ENCODE measurements around the gene PAFAH1B2.
"Not testable (repeated sequence)": the region's sequence is repeated elsewhere in the genome, so short reads cannot be mapped to it uniquely, and the experiment has no call there.

Gene PAFAH1B2

GRCh38 chr11:117127171-117127901, 16.8 kb upstream of the PAFAH1B2 start:
- no peak for DNase-seq

- no peak for DNase-seq
Observed at GRCh38 chr11:117128289-117128688, 15.8 kb upstream of the PAFAH1B2 start.

- DNase-seq, result not testable (repeated sequence)
Observed at GRCh38 chr11:117130396-117130795, 13.7 kb upstream of the PAFAH1B2 start.

- DNase-seq, result no peak
Observed at GRCh38 chr11:117130879-117131278, 13.2 kb upstream of the PAFAH1B2 start.

DNA sequence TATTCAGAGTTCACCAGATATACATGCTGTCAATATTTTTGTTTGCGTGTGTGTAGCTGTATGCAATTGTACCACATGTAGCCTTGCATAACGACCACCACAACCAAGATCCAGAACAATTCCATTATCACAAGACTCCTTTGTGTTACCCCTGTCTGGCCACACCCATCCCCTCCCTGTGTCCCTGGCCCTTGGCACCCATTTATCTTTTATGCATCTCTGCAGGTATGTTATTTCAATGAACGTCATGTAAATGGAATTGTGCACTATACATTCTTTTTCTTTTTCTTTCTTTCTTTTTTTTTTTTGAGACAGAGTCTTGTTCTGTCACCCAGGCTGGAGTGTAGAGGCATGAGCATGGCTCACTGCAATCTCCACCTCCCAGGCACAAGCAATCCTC, 9.7 kb upstream of the PAFAH1B2 start:
- DNase-seq, result no peak

GRCh38 chr11:117134979-117135378, 9.1 kb upstream of the PAFAH1B2 start:
- not testable (repeated sequence) for DNase-seq

- not testable (repeated sequence) for DNase-seq
Observed at GRCh38 chr11:117137223-117138086, 6.6 kb upstream of the PAFAH1B2 start.

GRCh38 chr11:117143390-117143789, 697 bp upstream of the PAFAH1B2 start:
- peak; percentile 36 for DNase-seq

GRCh38 chr11:117144477-117145392, 648 bp downstream of the PAFAH1B2 start:
- peak; percentile 77 for DNase-seq

DNA sequence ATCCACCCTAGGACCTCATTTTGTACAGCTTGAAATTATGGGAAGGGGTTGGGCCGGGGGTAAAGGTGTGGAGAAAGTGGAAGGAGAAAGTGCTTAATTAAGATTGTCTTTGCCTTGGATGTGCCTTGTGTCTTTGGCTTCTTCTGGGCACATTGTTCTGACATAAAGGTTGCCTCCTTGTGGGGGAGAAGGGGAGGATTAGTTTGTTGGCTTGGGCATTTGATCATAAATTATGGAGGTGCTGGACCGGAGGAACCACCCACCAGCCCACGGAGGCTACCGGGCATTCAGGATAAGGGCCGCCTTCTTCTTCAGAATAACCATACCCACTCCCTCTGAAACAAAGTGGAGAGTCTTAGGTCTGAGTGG, 1.3 kb downstream of the PAFAH1B2 start:
- DNase-seq, result peak; percentile 21

DNA sequence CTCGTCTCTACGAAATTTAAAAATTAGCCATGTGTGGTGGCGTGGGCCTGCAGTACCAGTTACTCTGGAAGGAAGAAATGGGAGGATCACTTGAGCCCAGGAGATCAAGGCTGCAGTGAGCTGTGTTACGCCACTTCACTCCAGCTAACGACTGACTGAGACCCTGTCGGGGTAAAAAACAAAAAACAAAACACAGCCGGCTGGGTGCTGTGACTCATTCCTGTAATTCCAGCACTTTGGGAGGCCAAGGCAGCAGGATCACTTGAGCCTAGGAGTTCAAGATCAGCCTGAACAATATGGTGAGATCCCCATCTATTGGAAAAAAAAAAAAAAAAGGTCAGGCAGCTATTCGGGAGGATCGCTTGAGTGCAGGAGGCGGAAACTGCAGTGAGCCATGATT, 2.4 kb downstream of the PAFAH1B2 start:
- DNase-seq, result no peak

GRCh38 chr11:117152066-117152465, 8.0 kb downstream of the PAFAH1B2 start:
- no peak for DNase-seq

- DNase-seq, result no peak
Observed at GRCh38 chr11:117154468-117154867, 10.4 kb downstream of the PAFAH1B2 start.

DNA sequence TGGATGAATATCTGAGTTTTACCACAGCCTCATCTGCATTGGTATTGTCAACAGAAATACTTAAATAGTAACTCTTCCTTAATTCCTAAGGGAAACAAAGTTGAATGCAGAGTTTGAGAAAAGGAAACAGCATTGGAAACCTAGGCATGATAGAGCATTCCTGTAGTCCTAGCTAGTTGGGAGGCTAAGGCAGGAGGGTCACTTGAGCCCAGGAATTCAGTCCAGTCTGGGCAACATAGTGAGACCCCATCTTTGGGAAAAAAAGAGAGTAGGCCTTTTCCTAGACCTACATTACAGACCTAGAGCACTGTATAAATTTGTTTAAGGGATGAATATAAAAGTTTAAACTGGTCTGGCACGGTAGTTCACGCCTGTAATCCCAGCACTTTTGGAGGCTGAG, 13.4 kb downstream of the PAFAH1B2 start:
- DNase-seq, result no peak

GRCh38 chr11:117159892-117160291, 15.8 kb downstream of the PAFAH1B2 start:
- no peak for DNase-seq

GRCh38 chr11:117160826-117161225, 16.7 kb downstream of the PAFAH1B2 start:
- DNase-seq, result no peak

DNA sequence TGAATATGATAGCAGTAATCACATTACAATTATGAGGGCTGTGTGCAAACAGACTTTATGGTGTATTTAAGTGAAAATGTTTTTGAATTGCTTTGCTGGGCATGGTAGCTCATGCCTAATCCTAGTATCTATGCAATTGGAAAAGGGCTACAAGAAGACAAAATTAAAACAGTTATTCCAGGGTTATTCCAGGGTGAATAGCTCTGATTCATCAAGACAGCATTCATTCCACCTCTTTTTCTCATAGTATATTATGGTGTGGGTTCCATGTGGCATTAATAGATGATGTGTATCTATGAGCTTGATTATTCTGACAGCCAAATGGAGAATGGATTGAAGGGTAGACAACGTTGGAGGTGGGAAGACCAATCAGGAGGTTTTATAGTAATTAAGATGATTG, 22.4 kb downstream of the PAFAH1B2 start:
- DNase-seq, result no peak

GRCh38 chr11:117169736-117170135, 25.6 kb downstream of the PAFAH1B2 start:
- no peak for DNase-seq

DNA sequence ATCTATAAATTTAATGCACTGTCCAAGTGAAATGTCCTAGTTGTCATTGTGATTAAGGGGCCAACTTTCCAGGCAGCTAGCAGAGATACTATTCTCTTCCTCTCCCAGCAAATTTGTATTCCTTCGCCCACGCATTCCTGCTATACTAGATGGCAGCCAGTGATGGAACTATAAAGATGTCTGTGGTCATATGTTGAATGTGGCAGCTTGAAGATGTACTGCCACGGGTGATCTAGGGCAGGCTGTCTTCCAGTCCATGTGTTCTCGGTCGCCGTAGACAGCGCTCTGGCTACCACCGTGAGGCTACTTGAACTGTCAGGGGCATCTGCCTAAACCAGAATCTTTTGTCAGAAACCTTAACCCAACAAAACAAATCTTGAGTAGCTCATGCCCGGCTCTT, 26.1 kb downstream of the PAFAH1B2 start:
- no peak for DNase-seq

DNA sequence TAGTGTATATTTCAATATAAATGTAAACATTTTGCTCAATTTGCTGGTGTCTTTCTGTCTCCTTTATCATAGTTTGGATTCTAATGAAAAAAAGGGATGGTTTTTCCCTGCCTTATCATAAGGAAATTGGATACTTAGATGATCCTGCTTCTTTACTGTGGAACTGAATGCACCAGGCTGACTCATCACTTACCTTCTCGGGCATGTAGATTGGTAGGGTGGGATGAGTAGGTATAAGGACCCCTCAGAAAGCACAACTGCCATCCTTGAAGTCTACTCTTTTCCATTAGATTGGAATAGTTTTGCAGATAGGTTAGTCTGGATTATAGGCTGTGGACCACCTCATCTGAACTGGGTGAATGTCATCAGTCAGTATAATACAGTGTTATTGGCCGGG, 26.9 kb downstream of the PAFAH1B2 start:
- DNase-seq, result no peak

GRCh38 chr11:117171404-117172061, 27.4 kb downstream of the PAFAH1B2 start:
- peak; percentile 70 for DNase-seq

- DNase-seq, result peak; percentile 83
Observed at GRCh38 chr11:117172724-117173421, 28.8 kb downstream of the PAFAH1B2 start.
